Stimulated activated naive CD8-positive, alpha-beta T cell treated with anti-CD3 and anti-CD28 coated beads, Interleukin-15, amount 100 ng/mL, for 72 hours (primary cell): ENCODE data around the gene HADH.
A peak's percentile ranks its signal among the peaks of the same experiment; 100 is the strongest.

ENCODE experiments used
- ATAC-seq: fragments of 150-1000 bp; cut with Tn5 transposase; 2 replicates; pipeline ENCODE4 v1.10.0; 2021; ENCODE audit warnings: mild to moderate bottlenecking, moderate library complexity
- DNase-seq, 2 donors: peaks; one replicate each; pipeline ENCODE4 v3.0.0; 2021 to 2022
- H3K27ac Mint-ChIP-seq, 2 donors: one replicate each; pipeline ENCODE4 v1.8.0; 2022; ENCODE audit warnings: mild to moderate bottlenecking in 2 of 2, mixed read lengths in 2 of 2, moderate library complexity in 2 of 2
- H3K27me3 Mint-ChIP-seq: one replicate; pipeline ENCODE4 v1.8.0; 2022; ENCODE audit warnings: mixed read lengths
- H3K4me1 Mint-ChIP-seq: one replicate; pipeline ENCODE4 v1.8.0; 2022; ENCODE audit warnings: mild to moderate bottlenecking, mixed read lengths
- H3K4me3 Mint-ChIP-seq, 2 donors: one replicate each; pipeline ENCODE4 v1.8.0; 2022; ENCODE audit warnings: mild to moderate bottlenecking in 2 of 2, mixed read lengths in 2 of 2, moderate library complexity in 1 of 2
- H3K9me3 Mint-ChIP-seq, 2 donors: one replicate each; pipeline ENCODE4 v1.8.0; 2022; ENCODE audit warnings: mixed read lengths in 2 of 2

HADH gene

GRCh38 chr4:108054025-108054638, 64.4 kb downstream of the HADH start:
- DNase-seq: no peak
- Mint-ChIP-seq H3K4me3 (peak overlapping the region; percentile 39 to 45), H3K27me3 (no peaks in the 10 kb centered on the region), H3K27ac (peak overlapping the region; percentile 84 to 92), H3K9me3 (no peaks in the 10 kb centered on the region), H3K4me1 (peaks cover 98% of the 10 kb centered on the region)
- ATAC-seq: peak; percentile 31

DNA sequence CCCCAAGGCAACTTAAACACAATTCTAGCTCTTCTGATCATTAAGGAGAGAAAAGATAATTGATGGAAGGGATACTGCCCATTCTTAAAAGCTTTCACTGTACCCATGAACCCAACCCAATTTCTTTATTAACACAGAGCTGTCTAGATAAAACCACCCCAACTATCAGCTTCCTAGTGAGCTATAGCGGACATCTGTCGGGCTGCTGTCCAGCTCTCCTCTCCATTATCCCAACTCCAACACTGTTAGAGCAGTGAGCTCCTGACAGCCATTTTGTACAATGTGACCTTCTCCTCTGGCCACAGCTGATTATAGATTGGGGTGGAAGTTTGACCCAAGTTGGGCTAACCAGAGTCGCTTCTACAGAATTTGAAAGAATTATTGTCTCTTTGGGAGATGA, 66.1 kb downstream of the HADH start:
- H3K27me3 Mint-ChIP-seq: no peaks in the 10 kb centered on the region
- DNase-seq (no peak), ATAC-seq (no peak)
- no peak overlapping the region for H3K27ac Mint-ChIP-seq
- peaks cover 97% of the 10 kb centered on the region for H3K4me1 Mint-ChIP-seq
- no peak overlapping the region for H3K4me3 Mint-ChIP-seq
- H3K9me3 Mint-ChIP-seq: no peaks in the 10 kb centered on the region

DNA sequence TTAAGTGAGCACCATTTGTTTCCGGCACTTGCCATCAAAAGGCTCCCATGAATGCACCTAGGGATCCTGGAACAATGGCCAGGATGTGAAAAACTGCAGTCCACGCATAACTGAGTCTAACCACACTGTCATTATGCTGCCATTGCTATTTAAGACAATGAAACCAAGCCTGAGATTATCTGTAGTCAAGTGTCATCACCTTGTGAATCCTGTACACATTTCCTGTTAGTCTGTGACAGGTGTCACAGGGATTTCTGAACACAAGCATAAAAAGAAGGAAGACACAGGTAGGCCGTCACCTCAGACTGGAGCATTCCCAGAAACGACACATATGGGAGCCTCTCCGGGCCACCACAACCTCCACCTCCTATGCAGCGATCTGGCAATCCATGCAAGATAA, 66.7 kb downstream of the HADH start:
- H3K4me1 Mint-ChIP-seq: peaks cover 96% of the 10 kb centered on the region
- no peak overlapping the region for H3K4me3 Mint-ChIP-seq
- ATAC-seq (no peak), DNase-seq (no peak)
- no peaks in the 10 kb centered on the region for H3K27me3 Mint-ChIP-seq
- no peaks in the 10 kb centered on the region for H3K9me3 Mint-ChIP-seq
- peak overlapping the region in 1 of 2 donors; percentile 61 for H3K27ac Mint-ChIP-seq

- Mint-ChIP-seq H3K4me3 (no peak overlapping the region), H3K4me1 (peaks cover 90% of the 10 kb centered on the region), H3K27me3 (no peaks in the 10 kb centered on the region), H3K9me3 (no peaks in the 10 kb centered on the region), H3K27ac (peak overlapping the region; percentile 16 to 23)
- DNase-seq (no peak), ATAC-seq (no peak)
These were observed 69.2 kb downstream of the HADH start for GRCh38 chr4:108058685-108059440.

GRCh38 chr4:108060164-108060563, 70.5 kb downstream of the HADH start:
- H3K9me3 Mint-ChIP-seq: no peaks in the 10 kb centered on the region
- H3K4me1 Mint-ChIP-seq: peaks cover 90% of the 10 kb centered on the region
- peak; percentile 43 for ATAC-seq
- H3K27ac Mint-ChIP-seq: no peak overlapping the region
- H3K4me3 Mint-ChIP-seq: no peak overlapping the region
- DNase-seq: no peak
- no peaks in the 10 kb centered on the region for H3K27me3 Mint-ChIP-seq

- peaks cover 86% of the 10 kb centered on the region for H3K4me1 Mint-ChIP-seq
- DNase-seq (no peak), ATAC-seq (no peak)
- H3K27ac Mint-ChIP-seq: peak overlapping the region; percentile 65 to 89
- H3K4me3 Mint-ChIP-seq: no peak overlapping the region
- no peaks in the 10 kb centered on the region for H3K27me3 Mint-ChIP-seq
- H3K9me3 Mint-ChIP-seq: no peaks in the 10 kb centered on the region
These were observed 71.1 kb downstream of the HADH start for GRCh38 chr4:108060686-108061321.

DNA sequence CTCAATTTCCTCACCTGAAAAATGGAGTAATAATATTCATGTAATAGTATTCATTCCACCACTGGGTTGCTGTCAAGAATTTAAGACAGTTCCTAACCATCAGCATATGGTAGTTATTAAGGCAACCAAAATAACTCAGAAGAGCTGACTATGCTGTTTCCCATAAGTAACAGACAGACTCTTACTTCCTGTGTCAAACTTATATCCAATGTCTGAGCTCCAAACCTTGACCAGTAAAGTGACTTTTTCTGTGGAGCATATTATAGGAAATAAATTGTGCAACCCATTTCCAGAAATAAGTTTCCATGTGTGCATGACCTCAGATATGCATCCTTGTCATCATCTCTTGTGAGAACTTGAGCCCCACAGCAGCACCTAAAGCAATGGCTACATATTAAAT, 78.8 kb downstream of the HADH start:
- H3K9me3 Mint-ChIP-seq: no peaks in the 10 kb centered on the region
- H3K4me3 Mint-ChIP-seq: no peak overlapping the region
- H3K27ac Mint-ChIP-seq: peak overlapping the region in 1 of 2 donors; percentile 70
- H3K27me3 Mint-ChIP-seq: no peaks in the 10 kb centered on the region
- DNase-seq (no peak), ATAC-seq (no peak)
- H3K4me1 Mint-ChIP-seq: peaks cover 81% of the 10 kb centered on the region

GRCh38 chr4:108070775-108071174, 81.1 kb downstream of the HADH start:
- H3K27me3 Mint-ChIP-seq: no peaks in the 10 kb centered on the region
- H3K4me3 Mint-ChIP-seq: peak overlapping the region; percentile 37 to 54
- H3K9me3 Mint-ChIP-seq: no peaks in the 10 kb centered on the region
- no peak for DNase-seq
- peaks cover 89% of the 10 kb centered on the region for H3K4me1 Mint-ChIP-seq
- peak; percentile 33 for ATAC-seq
- H3K27ac Mint-ChIP-seq: peak overlapping the region in 1 of 2 donors; percentile 90

GRCh38 chr4:108072300-108072699, 82.6 kb downstream of the HADH start:
- peak overlapping the region; percentile 66 to 77 for H3K4me3 Mint-ChIP-seq
- ATAC-seq: peak; percentile 96
- H3K4me1 Mint-ChIP-seq: peaks cover 90% of the 10 kb centered on the region
- peak overlapping the region; percentile 87 to 91 for H3K27ac Mint-ChIP-seq
- peak; percentile 60 to 82 for DNase-seq
- H3K27me3 Mint-ChIP-seq: no peaks in the 10 kb centered on the region
- no peaks in the 10 kb centered on the region for H3K9me3 Mint-ChIP-seq

GRCh38 chr4:108078024-108078733, 88.5 kb downstream of the HADH start:
- Mint-ChIP-seq H3K27me3 (no peaks in the 10 kb centered on the region), H3K4me1 (peaks cover 84% of the 10 kb centered on the region), H3K9me3 (no peaks in the 10 kb centered on the region), H3K27ac (peak overlapping the region; percentile 89 to 92), H3K4me3 (peak overlapping the region; percentile 29 to 51)
- peak; percentile 65 for ATAC-seq
- DNase-seq: no peak

DNA sequence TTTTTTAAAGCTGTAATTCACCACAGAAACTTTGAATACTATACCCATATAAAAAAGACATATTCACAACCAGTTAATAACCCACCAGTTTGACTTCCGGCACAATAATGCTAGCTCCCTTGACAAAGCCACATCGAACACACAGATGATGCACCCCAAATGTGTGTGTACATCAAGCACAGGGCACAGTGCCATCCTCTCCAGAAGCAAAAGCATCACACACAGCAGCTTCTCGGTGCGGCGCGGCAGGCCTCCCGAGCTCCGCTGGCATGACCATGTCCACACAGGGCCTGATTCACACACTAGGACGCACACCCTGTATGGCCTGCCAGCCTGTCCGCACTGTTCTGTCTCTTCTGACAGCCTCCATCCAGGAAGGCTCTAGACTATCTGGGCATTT, 91.1 kb downstream of the HADH start:
- H3K27ac Mint-ChIP-seq: peak overlapping the region; percentile 87 to 96
- no peaks in the 10 kb centered on the region for H3K9me3 Mint-ChIP-seq
- DNase-seq (peak; percentile 30 to 61), ATAC-seq (peak; percentile 85)
- peaks cover 82% of the 10 kb centered on the region for H3K4me1 Mint-ChIP-seq
- no peaks in the 10 kb centered on the region for H3K27me3 Mint-ChIP-seq
- H3K4me3 Mint-ChIP-seq: peak overlapping the region; percentile 81 to 84

GRCh38 chr4:108081256-108081655, 91.6 kb downstream of the HADH start:
- H3K9me3 Mint-ChIP-seq: no peaks in the 10 kb centered on the region
- H3K27ac Mint-ChIP-seq: peak overlapping the region; percentile 87 to 96
- H3K4me1 Mint-ChIP-seq: peaks cover 79% of the 10 kb centered on the region
- DNase-seq: peak in 1 of 2 donors; percentile 40
- no peaks in the 10 kb centered on the region for H3K27me3 Mint-ChIP-seq
- peak overlapping the region; percentile 81 to 84 for H3K4me3 Mint-ChIP-seq
- ATAC-seq: peak; percentile 83
